Activated naive CD8-positive, alpha-beta T cell treated with anti-CD3 and anti-CD28 coated beads for 36 hours (primary cell): ENCODE measurements around the gene GSG1L. TPM values are rescaled to one million over a fixed set of nuclear protein-coding genes. Genes with fewer than 3 reads are reported as not detected.
"Not testable (repeated sequence)": the region's sequence is repeated elsewhere in the genome, so short reads cannot be mapped to it uniquely, and the experiment has no call there.

Experiments
- DNase-seq: peaks from one replicate; pipeline ENCODE4 v3.0.0; 2021
- H3K27ac Mint-ChIP-seq: one replicate; pipeline ENCODE4 v1.8.0; 2022; ENCODE audit warnings: mild to moderate bottlenecking, moderate library complexity, mixed read lengths
- H3K27me3 Mint-ChIP-seq: one replicate; pipeline ENCODE4 v1.8.0; 2022; ENCODE audit warnings: mild to moderate bottlenecking, mixed read lengths
- H3K36me3 Mint-ChIP-seq: one replicate; pipeline ENCODE4 v1.8.0; 2021; ENCODE audit warnings: mild to moderate bottlenecking, mixed read lengths
- H3K4me1 Mint-ChIP-seq: one replicate; pipeline ENCODE4 v1.8.0; 2021; ENCODE audit warnings: mixed read lengths
- H3K4me3 Mint-ChIP-seq: one replicate; pipeline ENCODE4 v1.8.0; 2022; ENCODE audit warnings: mild to moderate bottlenecking, moderate library complexity, mixed read lengths
- H3K9me3 Mint-ChIP-seq: one replicate; pipeline ENCODE4 v1.8.0; 2022; ENCODE audit warnings: mixed read lengths
- total RNA-seq, 2 experiments: library from RNA; stranded (reverse); gene quantifications; one replicate each; pipeline ENCODE4 v1.2.3, GENCODE V29; 2021

The GSG1L gene
- total RNA-seq, 2 experiments from 2014 or later = not detected

GRCh38 chr16:28000314-28001169, 63.0 kb downstream of the GSG1L start:
- Mint-ChIP-seq H3K4me1 (peaks cover 3% of the 10 kb centered on the region), H3K9me3 (no peaks in the 10 kb centered on the region), H3K27me3 (no peaks in the 10 kb centered on the region), H3K27ac (no peak overlapping the region), H3K4me3 (no peak overlapping the region), H3K36me3 (no peaks in the 10 kb centered on the region)
- DNase-seq = no peak

GRCh38 chr16:27999687-28000086, 63.8 kb downstream of the GSG1L start:
- no peaks in the 10 kb centered on the region for H3K36me3 Mint-ChIP-seq
- H3K4me1 Mint-ChIP-seq = peaks cover 10% of the 10 kb centered on the region
- H3K27ac Mint-ChIP-seq = no peak overlapping the region
- H3K4me3 Mint-ChIP-seq = no peak overlapping the region
- DNase-seq = no peak
- H3K27me3 Mint-ChIP-seq = no peaks in the 10 kb centered on the region
- H3K9me3 Mint-ChIP-seq = no peaks in the 10 kb centered on the region

GRCh38 chr16:27995378-27995777, 68.1 kb downstream of the GSG1L start:
- H3K27ac Mint-ChIP-seq = no peak overlapping the region
- DNase-seq = no peak
- H3K4me3 Mint-ChIP-seq = no peak overlapping the region
- H3K27me3 Mint-ChIP-seq = no peaks in the 10 kb centered on the region
- peaks cover 7% of the 10 kb centered on the region for H3K9me3 Mint-ChIP-seq
- H3K4me1 Mint-ChIP-seq = peaks cover 10% of the 10 kb centered on the region
- H3K36me3 Mint-ChIP-seq = no peaks in the 10 kb centered on the region

GRCh38 chr16:27994686-27995085, 68.8 kb downstream of the GSG1L start:
- peaks cover 7% of the 10 kb centered on the region for H3K9me3 Mint-ChIP-seq
- no peak overlapping the region for H3K27ac Mint-ChIP-seq
- no peaks in the 10 kb centered on the region for H3K36me3 Mint-ChIP-seq
- H3K4me3 Mint-ChIP-seq = no peak overlapping the region
- no peaks in the 10 kb centered on the region for H3K27me3 Mint-ChIP-seq
- DNase-seq = no peak
- peaks cover 10% of the 10 kb centered on the region for H3K4me1 Mint-ChIP-seq

- H3K27me3 Mint-ChIP-seq = no peaks in the 10 kb centered on the region
- H3K9me3 Mint-ChIP-seq = peaks cover 7% of the 10 kb centered on the region
- no peak overlapping the region for H3K27ac Mint-ChIP-seq
- H3K4me3 Mint-ChIP-seq = no peak overlapping the region
- no peak for DNase-seq
- H3K4me1 Mint-ChIP-seq = peaks cover 10% of the 10 kb centered on the region
- no peaks in the 10 kb centered on the region for H3K36me3 Mint-ChIP-seq
Measured at GRCh38 chr16:27993587-27993986, 69.9 kb downstream of the GSG1L start.

- H3K27me3 Mint-ChIP-seq = no peaks in the 10 kb centered on the region
- no peaks in the 10 kb centered on the region for H3K36me3 Mint-ChIP-seq
- H3K4me3 Mint-ChIP-seq = no peak overlapping the region
- DNase-seq = no peak
- H3K4me1 Mint-ChIP-seq = peaks cover 10% of the 10 kb centered on the region
- no peak overlapping the region for H3K27ac Mint-ChIP-seq
- peaks cover 7% of the 10 kb centered on the region for H3K9me3 Mint-ChIP-seq
Measured at GRCh38 chr16:27991876-27992275, 71.6 kb downstream of the GSG1L start.

- no peak for DNase-seq
- H3K27me3 Mint-ChIP-seq = peaks cover 4% of the 10 kb centered on the region
Measured at GRCh38 chr16:27985981-27986380, 77.5 kb downstream of the GSG1L start.

GRCh38 chr16:27984121-27984520, 79.4 kb downstream of the GSG1L start:
- peaks cover 4% of the 10 kb centered on the region for H3K27me3 Mint-ChIP-seq
- H3K9me3 Mint-ChIP-seq = peaks cover 8% of the 10 kb centered on the region
- DNase-seq = no peak
- no peak overlapping the region for H3K4me3 Mint-ChIP-seq
- H3K36me3 Mint-ChIP-seq = no peaks in the 10 kb centered on the region
- H3K27ac Mint-ChIP-seq = no peak overlapping the region
- H3K4me1 Mint-ChIP-seq = no peaks in the 10 kb centered on the region

More at GRCh38 chr16:27985981-27986380, 77.5 kb downstream of the GSG1L start:
- Mint-ChIP-seq H3K4me3 (no peak overlapping the region), H3K27ac (no peak overlapping the region), H3K36me3 (no peaks in the 10 kb centered on the region), H3K9me3 (peaks cover 8% of the 10 kb centered on the region), H3K4me1 (no peaks in the 10 kb centered on the region)

GRCh38 chr16:27983244-27983643, 80.3 kb downstream of the GSG1L start:
- H3K27ac Mint-ChIP-seq = no peak overlapping the region
- no peak for DNase-seq
- no peak overlapping the region for H3K4me3 Mint-ChIP-seq
- peaks cover 8% of the 10 kb centered on the region for H3K9me3 Mint-ChIP-seq
- H3K4me1 Mint-ChIP-seq = no peaks in the 10 kb centered on the region
- no peaks in the 10 kb centered on the region for H3K36me3 Mint-ChIP-seq
- H3K27me3 Mint-ChIP-seq = peaks cover 4% of the 10 kb centered on the region

- no peak for DNase-seq
- H3K9me3 Mint-ChIP-seq = peaks cover 8% of the 10 kb centered on the region
- no peaks in the 10 kb centered on the region for H3K4me1 Mint-ChIP-seq
- no peak overlapping the region for H3K4me3 Mint-ChIP-seq
- H3K27me3 Mint-ChIP-seq = peaks cover 4% of the 10 kb centered on the region
- H3K27ac Mint-ChIP-seq = no peak overlapping the region
- H3K36me3 Mint-ChIP-seq = no peaks in the 10 kb centered on the region
Measured at GRCh38 chr16:27982184-27982583, 81.3 kb downstream of the GSG1L start.

GRCh38 chr16:27980919-27981700, 82.4 kb downstream of the GSG1L start:
- peaks cover 11% of the 10 kb centered on the region for H3K27me3 Mint-ChIP-seq
- no peaks in the 10 kb centered on the region for H3K4me1 Mint-ChIP-seq
- H3K27ac Mint-ChIP-seq = no peak overlapping the region
- DNase-seq = no peak
- peaks cover 8% of the 10 kb centered on the region for H3K9me3 Mint-ChIP-seq
- no peaks in the 10 kb centered on the region for H3K36me3 Mint-ChIP-seq
- no peak overlapping the region for H3K4me3 Mint-ChIP-seq

GRCh38 chr16:27980076-27980775, 83.3 kb downstream of the GSG1L start:
- Mint-ChIP-seq H3K27me3 (peaks cover 7% of the 10 kb centered on the region), H3K4me3 (no peak overlapping the region), H3K9me3 (peaks cover 8% of the 10 kb centered on the region), H3K36me3 (no peaks in the 10 kb centered on the region), H3K27ac (no peak overlapping the region), H3K4me1 (no peaks in the 10 kb centered on the region)
- DNase-seq = no peak

- H3K4me1 Mint-ChIP-seq, H3K27ac Mint-ChIP-seq, H3K36me3 Mint-ChIP-seq, H3K9me3 Mint-ChIP-seq, DNase-seq, H3K4me3 Mint-ChIP-seq, H3K27me3 Mint-ChIP-seq: not testable (repeated sequence)
Measured at GRCh38 chr16:27979668-27980067, 83.8 kb downstream of the GSG1L start.

- H3K9me3 Mint-ChIP-seq = peaks cover 8% of the 10 kb centered on the region
- no peak for DNase-seq
- no peak overlapping the region for H3K27ac Mint-ChIP-seq
- no peak overlapping the region for H3K4me3 Mint-ChIP-seq
- H3K4me1 Mint-ChIP-seq = no peaks in the 10 kb centered on the region
- H3K36me3 Mint-ChIP-seq = no peaks in the 10 kb centered on the region
- H3K27me3 Mint-ChIP-seq = peaks cover 11% of the 10 kb centered on the region
Measured at GRCh38 chr16:27978876-27979275, 84.6 kb downstream of the GSG1L start.

- DNase-seq = no peak
- Mint-ChIP-seq H3K4me1 (no peaks in the 10 kb centered on the region), H3K36me3 (no peaks in the 10 kb centered on the region), H3K4me3 (no peak overlapping the region), H3K27ac (no peak overlapping the region), H3K27me3 (peaks cover 11% of the 10 kb centered on the region), H3K9me3 (peaks cover 7% of the 10 kb centered on the region)
Measured at GRCh38 chr16:27977966-27978365, 85.5 kb downstream of the GSG1L start.
